BLaER1 treated with 17β-estradiol and CSF1 and Interleukin-3, amounts not matched to agents 10 nM and 100 nM (cell line): ENCODE measurements around the gene EXD2.
A peak's percentile ranks its signal among the peaks of the same experiment; 100 is the strongest.

Source experiments
- H3K27ac ChIP-seq, 11 experiments: shearing (Covaris generic); formaldehyde crosslinking; 2 replicates each; pipeline ENCODE4 v1.8.1; 2022
- H3K27me3 ChIP-seq, 11 experiments: shearing (Covaris generic); formaldehyde crosslinking; 2 replicates each; pipeline ENCODE4 v1.8.1; 2022
- H3K36me3 ChIP-seq, 11 experiments: shearing (Covaris generic); formaldehyde crosslinking; 2 replicates each; pipeline ENCODE4 v1.8.1; 2022
- H3K4me1 ChIP-seq, 10 experiments: shearing (Covaris generic); formaldehyde crosslinking; 2 replicates each; pipeline ENCODE4 v1.8.1; 2022
- H3K4me2 ChIP-seq, 11 experiments: shearing (Covaris generic); formaldehyde crosslinking; 2 replicates each; pipeline ENCODE4 v1.8.1; 2022
- H3K4me3 ChIP-seq, 10 experiments: shearing (Covaris generic); formaldehyde crosslinking; 2 replicates each; pipeline ENCODE4 v1.8.1; 2022
- H3K9ac ChIP-seq, 11 experiments: shearing (Covaris generic); formaldehyde crosslinking; 2 replicates each; pipeline ENCODE4 v1.8.1; 2022
- H3K9me3 ChIP-seq, 11 experiments: shearing (Covaris generic); formaldehyde crosslinking; replicated peaks in 1 of 11; 2 replicates each; pipeline ENCODE4 v1.8.1; 2022
- H4K20me1 ChIP-seq, 11 experiments: shearing (Covaris generic); formaldehyde crosslinking; 2 replicates each; pipeline ENCODE4 v1.8.1; 2022
- Cebpa-rat ChIP-seq, 11 experiments: shearing (Covaris generic); IDR thresholded peaks; 2 replicates each; pipeline ENCODE4 v1.8.1; 2022

The EXD2 gene

GRCh38 chr14:69240527-69241173, 49.4 kb downstream of the EXD2 start:
- Histone ChIP-seq H3K27ac (no peak overlapping the region), H3K9ac (peak overlapping the region in 3 of 11 experiments; percentile 7 to 50 (median 25); a peak in 2 of 22 replicates), H3K9me3 (no peaks in the 10 kb centered on the region), H3K27me3 (no peaks in the 10 kb centered on the region), H3K4me3 (no peak overlapping the region), H3K4me1 (peaks cover 8 to 20% (median 15%) of the 10 kb centered on the region in 10 experiments; a peak in 19 of 20 replicates), H3K36me3 (no peaks in the 10 kb centered on the region; a peak in 1 of 22 replicates), H3K4me2 (peak overlapping the region; percentile 12 to 73 (median 62); a peak in 20 of 22 replicates), H4K20me1 (no peaks in the 10 kb centered on the region)
- no peak for TF ChIP-seq Cebpa-rat (IDR thresholded peaks at IDR 0.05)

GRCh38 chr14:69241577-69241976, 50.3 kb downstream of the EXD2 start:
- Histone ChIP-seq H3K9ac (peak overlapping the region in 2 of 11 experiments; percentile 4 to 5; a peak in 1 of 22 replicates), H3K4me1 (peaks cover 8 to 20% (median 15%) of the 10 kb centered on the region in 10 experiments; a peak in 19 of 20 replicates), H4K20me1 (no peaks in the 10 kb centered on the region), H3K27ac (no peak overlapping the region), H3K9me3 (no peaks in the 10 kb centered on the region), H3K4me3 (no peak overlapping the region), H3K27me3 (no peaks in the 10 kb centered on the region), H3K4me2 (peak overlapping the region in 6 of 11 experiments; percentile 54 to 73 (median 66); a peak in 8 of 22 replicates), H3K36me3 (no peaks in the 10 kb centered on the region; a peak in 1 of 22 replicates)
- no peak for TF ChIP-seq Cebpa-rat (IDR thresholded peaks at IDR 0.05)

- H3K4me3 ChIP-seq = no peak overlapping the region
- H3K9me3 ChIP-seq = no peaks in the 10 kb centered on the region
- H3K4me2 ChIP-seq = no peak overlapping the region
- H3K27ac ChIP-seq = no peak overlapping the region
- TF ChIP-seq Cebpa-rat (IDR thresholded peaks at IDR 0.05) = no peak
- no peaks in the 10 kb centered on the region for H4K20me1 ChIP-seq
- H3K4me1 ChIP-seq = peaks cover 8 to 20% (median 15%) of the 10 kb centered on the region in 10 experiments; a peak in 19 of 20 replicates
- no peaks in the 10 kb centered on the region for H3K36me3 ChIP-seq
- no peaks in the 10 kb centered on the region for H3K27me3 ChIP-seq
- H3K9ac ChIP-seq = no peak overlapping the region
These were observed 51.3 kb downstream of the EXD2 start for GRCh38 chr14:69242311-69243224.

- no peaks in the 10 kb centered on the region for H3K36me3 ChIP-seq
- no peaks in the 10 kb centered on the region for H4K20me1 ChIP-seq
- no peak overlapping the region for H3K27ac ChIP-seq
- H3K9ac ChIP-seq = no peak overlapping the region
- TF ChIP-seq Cebpa-rat (IDR thresholded peaks at IDR 0.05) = no peak
- no peak overlapping the region for H3K4me2 ChIP-seq
- no peaks in the 10 kb centered on the region for H3K27me3 ChIP-seq
- H3K9me3 ChIP-seq = no peaks in the 10 kb centered on the region
- no peak overlapping the region for H3K4me3 ChIP-seq
- peaks cover 8 to 26% (median 18%) of the 10 kb centered on the region in 10 experiments; a peak in 19 of 20 replicates for H3K4me1 ChIP-seq
These were observed 53.6 kb downstream of the EXD2 start for GRCh38 chr14:69244946-69245345.

GRCh38 chr14:69246331-69246730, 55.0 kb downstream of the EXD2 start:
- Histone ChIP-seq H3K9ac (no peak overlapping the region), H3K4me1 (peaks cover 0 to 13% (median 4%) of the 10 kb centered on the region in 10 experiments; a peak in 14 of 20 replicates), H3K36me3 (no peaks in the 10 kb centered on the region), H3K4me3 (no peak overlapping the region), H4K20me1 (no peaks in the 10 kb centered on the region), H3K4me2 (no peak overlapping the region), H3K27ac (no peak overlapping the region), H3K27me3 (no peaks in the 10 kb centered on the region), H3K9me3 (no peaks in the 10 kb centered on the region)
- TF ChIP-seq Cebpa-rat (IDR thresholded peaks at IDR 0.05) = no peak

- Histone ChIP-seq H3K27ac (no peak overlapping the region), H3K36me3 (no peaks in the 10 kb centered on the region), H3K4me3 (no peak overlapping the region), H3K27me3 (no peaks in the 10 kb centered on the region), H3K4me1 (peaks cover 0 to 9% (median 1%) of the 10 kb centered on the region in 10 experiments; a peak in 4 of 20 replicates), H3K9me3 (no peaks in the 10 kb centered on the region), H4K20me1 (no peaks in the 10 kb centered on the region), H3K4me2 (no peak overlapping the region), H3K9ac (no peak overlapping the region)
- TF ChIP-seq Cebpa-rat (IDR thresholded peaks at IDR 0.05) = no peak
These were observed 56.6 kb downstream of the EXD2 start for GRCh38 chr14:69247676-69248440.

GRCh38 chr14:69249603-69250002, 58.3 kb downstream of the EXD2 start:
- no peak overlapping the region for H3K4me3 ChIP-seq
- no peaks in the 10 kb centered on the region for H4K20me1 ChIP-seq
- H3K9ac ChIP-seq = no peak overlapping the region
- H3K4me2 ChIP-seq = peak overlapping the region in 3 of 11 experiments; percentile 4 to 20 (median 6); a peak in 4 of 22 replicates
- TF ChIP-seq Cebpa-rat (IDR thresholded peaks at IDR 0.05) = no peak
- H3K27ac ChIP-seq = no peak overlapping the region
- H3K27me3 ChIP-seq = no peaks in the 10 kb centered on the region
- no peaks in the 10 kb centered on the region for H3K36me3 ChIP-seq
- H3K4me1 ChIP-seq = peaks cover 0 to 9% (median 1%) of the 10 kb centered on the region in 10 experiments; a peak in 4 of 20 replicates
- no peaks in the 10 kb centered on the region for H3K9me3 ChIP-seq

GRCh38 chr14:69252851-69253250, 61.6 kb downstream of the EXD2 start:
- no peak overlapping the region for H3K4me3 ChIP-seq
- H3K27ac ChIP-seq = no peak overlapping the region
- no peaks in the 10 kb centered on the region for H4K20me1 ChIP-seq
- peaks cover 0 to 9% (median 1%) of the 10 kb centered on the region in 10 experiments; a peak in 4 of 20 replicates for H3K4me1 ChIP-seq
- H3K36me3 ChIP-seq = no peaks in the 10 kb centered on the region
- H3K9ac ChIP-seq = no peak overlapping the region
- H3K4me2 ChIP-seq = no peak overlapping the region
- peaks cover 2 to 12% (median 4%) of the 10 kb centered on the region in 11 experiments for H3K27me3 ChIP-seq
- H3K9me3 ChIP-seq = no peaks in the 10 kb centered on the region
- no peak for TF ChIP-seq Cebpa-rat (IDR thresholded peaks at IDR 0.05)
